HG03442 (cell line): ENCODE results near the gene SKA2.
A peak's percentile ranks its signal among the peaks of the same experiment; 100 is the strongest.
"Not testable (repeated sequence)": the region's sequence is repeated elsewhere in the genome, so short reads cannot be mapped to it uniquely, and the experiment has no call there.

Experiments used
- ATAC-seq: cut with Tn5 transposase; IDR thresholded peaks from one replicate; pipeline ENCODE4 v1.9.1; 2021; ENCODE audit warnings: mild to moderate bottlenecking, moderate library complexity; ENCODE audit not compliant: unreplicated experiment

Gene SKA2

GRCh38 chr17:59105852-59106462, 49.0 kb downstream of the SKA2 start:
- ATAC-seq, result peak; percentile 12

- no peak for ATAC-seq
Measured at GRCh38 chr17:59101178-59101577, 53.8 kb downstream of the SKA2 start.

- ATAC-seq, result no peak
Measured at GRCh38 chr17:59097876-59098275, 57.1 kb downstream of the SKA2 start.

GRCh38 chr17:59094861-59095530, 60.0 kb downstream of the SKA2 start:
- no peak for ATAC-seq

- no peak for ATAC-seq
Measured at GRCh38 chr17:59093702-59094231, 61.2 kb downstream of the SKA2 start.

GRCh38 chr17:59093145-59093701, 61.8 kb downstream of the SKA2 start:
- no peak for ATAC-seq

GRCh38 chr17:59090593-59090992, 64.4 kb downstream of the SKA2 start:
- ATAC-seq, result not testable (repeated sequence)

- no peak for ATAC-seq
Measured at GRCh38 chr17:59084154-59084553, 70.8 kb downstream of the SKA2 start.

- ATAC-seq, result no peak
Measured at GRCh38 chr17:59074494-59074893, 80.5 kb downstream of the SKA2 start.

- no peak for ATAC-seq
Measured at GRCh38 chr17:59073972-59074371, 81.0 kb downstream of the SKA2 start.

GRCh38 chr17:59069856-59070255, 85.1 kb downstream of the SKA2 start:
- ATAC-seq, result no peak

- ATAC-seq, result no peak
Measured at GRCh38 chr17:59067756-59068155, 87.2 kb downstream of the SKA2 start.

GRCh38 chr17:59067340-59067739, 87.6 kb downstream of the SKA2 start:
- no peak for ATAC-seq

GRCh38 chr17:59062509-59062908, 92.5 kb downstream of the SKA2 start:
- ATAC-seq, result no peak
